ENCODE data around the gene PIAS3.
"Not testable (repeated sequence)": the region's sequence is repeated elsewhere in the genome, so short reads cannot be mapped to it uniquely, and the experiment has no call there.

GRCh38 chr1:145812977-145813810 is 45.7 kb downstream of the PIAS3 start:
- not testable (repeated sequence) for TF ChIP-seq CTCF (IDR thresholded peaks at IDR 0.05); POLR2AphosphoS5 (IDR thresholded peaks at IDR 0.05); POLR2A (IDR thresholded peaks at IDR 0.05; ENCODE audit: low read depth)
